ENCODE results near the gene PROKR1.
"Not testable (repeated sequence)": the region's sequence is repeated elsewhere in the genome, so short reads cannot be mapped to it uniquely, and the experiment has no call there.

Gene PROKR1

GRCh38 chr2:68659081-68659480 lies 15.7 kb downstream of the PROKR1 start:
- DNase-seq, result no peak

GRCh38 chr2:68660658-68661057 lies 17.3 kb downstream of the PROKR1 start:
- DNase-seq, result no peak

DNA sequence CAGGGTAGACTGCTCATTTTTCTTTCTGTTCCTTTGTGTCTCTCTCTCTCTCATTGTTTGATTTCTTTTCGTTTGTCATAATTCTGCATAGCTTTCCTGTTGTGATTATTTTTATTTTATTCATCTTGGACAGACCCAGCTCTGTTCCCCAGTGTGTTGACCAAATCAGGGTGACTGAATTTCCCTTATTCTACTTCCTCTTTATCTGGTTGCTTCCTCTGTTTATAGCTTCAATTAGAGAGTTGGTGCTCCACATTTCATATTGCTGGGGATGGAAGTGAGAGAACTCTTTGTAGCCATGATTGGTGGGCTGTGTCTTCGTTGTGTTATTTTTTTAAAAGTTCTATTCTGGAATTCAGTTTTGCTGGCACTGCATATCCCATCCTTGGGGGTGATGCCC lies 19.1 kb downstream of the PROKR1 start:
- DNase-seq, result no peak

- DNase-seq, result no peak
Measured at GRCh38 chr2:68663371-68664156, 20.2 kb downstream of the PROKR1 start.

- no peak for DNase-seq
Measured at GRCh38 chr2:68667371-68667770, 24.0 kb downstream of the PROKR1 start.

- DNase-seq, result no peak
Measured at GRCh38 chr2:68669651-68670050, 26.3 kb downstream of the PROKR1 start.

DNA sequence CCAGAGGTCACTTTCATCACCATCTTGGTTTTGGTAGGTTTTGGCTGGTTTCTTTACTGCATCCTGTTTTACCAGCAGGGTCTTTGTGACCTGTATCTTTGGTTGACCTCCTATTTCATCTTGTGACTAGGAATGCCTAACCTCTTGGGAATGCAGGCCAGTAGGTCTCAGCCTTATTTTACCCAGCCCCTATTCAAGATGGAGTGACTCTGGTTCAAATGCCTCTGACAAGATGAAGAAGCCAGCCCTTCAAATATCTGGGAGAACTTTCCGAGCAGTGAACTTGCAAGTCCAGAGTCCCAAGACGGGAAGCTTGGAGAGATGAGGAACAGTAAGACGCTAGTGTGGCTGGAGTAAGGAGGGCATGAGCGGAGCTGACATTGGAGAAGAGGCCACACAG lies 28.6 kb downstream of the PROKR1 start:
- DNase-seq, result no peak

- DNase-seq, result no peak
Measured at GRCh38 chr2:68673631-68674030, 30.3 kb downstream of the PROKR1 start.

- DNase-seq, result no peak
Measured at GRCh38 chr2:68675470-68675869, 32.1 kb downstream of the PROKR1 start.

DNA sequence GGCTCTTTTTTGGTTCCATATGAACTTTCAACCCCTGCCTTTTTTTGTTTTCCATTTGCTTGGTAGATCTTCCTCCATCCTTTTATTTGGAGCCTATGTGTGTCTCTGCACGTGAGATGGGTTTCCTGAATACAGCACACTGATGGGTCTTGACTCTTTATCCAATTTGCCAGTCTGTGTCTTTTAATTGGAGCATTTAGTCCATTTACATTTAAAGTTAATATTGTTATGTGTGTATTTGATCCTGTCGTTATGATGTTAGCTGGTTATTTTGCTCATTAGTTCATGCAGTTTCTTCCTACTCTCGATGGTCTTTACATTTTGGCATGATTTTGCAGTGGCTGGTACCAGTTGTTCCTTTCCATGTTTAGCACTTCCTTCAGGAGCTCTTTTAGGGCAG lies 34.5 kb downstream of the PROKR1 start:
- not testable (repeated sequence) for DNase-seq

GRCh38 chr2:68679166-68679916 lies 36.0 kb downstream of the PROKR1 start:
- DNase-seq, result not testable (repeated sequence)

DNA sequence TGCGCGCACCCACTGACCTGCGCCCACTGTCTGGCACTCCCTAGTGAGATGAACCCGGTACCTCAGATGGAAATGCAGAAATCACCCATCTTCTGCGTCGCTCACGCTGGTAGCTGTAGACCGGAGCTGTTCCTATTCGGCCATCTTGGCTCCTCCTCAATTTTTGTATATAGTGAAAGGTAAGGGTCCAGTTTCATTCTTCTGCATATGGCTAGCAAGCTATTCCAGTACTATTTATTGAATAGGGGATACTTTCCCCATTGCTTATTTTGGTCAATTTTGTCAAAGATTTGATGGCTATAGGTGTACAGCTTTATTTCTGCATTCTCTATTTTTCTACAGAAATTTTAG lies 36.5 kb downstream of the PROKR1 start:
- DNase-seq, result not testable (repeated sequence)

DNA sequence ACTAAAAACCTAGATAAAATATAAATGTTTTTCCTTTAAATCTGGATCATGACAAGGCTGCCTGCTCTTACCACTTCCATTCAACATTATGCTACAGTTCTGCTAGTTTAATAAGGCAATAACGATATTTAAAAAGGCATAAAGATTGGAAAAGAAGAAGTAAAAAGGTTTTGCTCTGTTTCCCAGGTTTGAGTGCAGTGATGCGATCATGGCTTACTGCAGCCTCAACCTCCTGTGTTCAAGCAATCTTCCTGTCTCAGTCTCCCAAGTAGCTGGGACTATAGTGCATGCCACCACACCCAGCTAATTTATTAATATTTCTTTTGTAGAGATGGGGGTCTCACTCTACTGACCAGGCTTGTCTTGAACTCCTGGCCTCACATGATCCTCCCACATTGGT lies 40.8 kb downstream of the PROKR1 start:
- DNase-seq, result no peak

DNA sequence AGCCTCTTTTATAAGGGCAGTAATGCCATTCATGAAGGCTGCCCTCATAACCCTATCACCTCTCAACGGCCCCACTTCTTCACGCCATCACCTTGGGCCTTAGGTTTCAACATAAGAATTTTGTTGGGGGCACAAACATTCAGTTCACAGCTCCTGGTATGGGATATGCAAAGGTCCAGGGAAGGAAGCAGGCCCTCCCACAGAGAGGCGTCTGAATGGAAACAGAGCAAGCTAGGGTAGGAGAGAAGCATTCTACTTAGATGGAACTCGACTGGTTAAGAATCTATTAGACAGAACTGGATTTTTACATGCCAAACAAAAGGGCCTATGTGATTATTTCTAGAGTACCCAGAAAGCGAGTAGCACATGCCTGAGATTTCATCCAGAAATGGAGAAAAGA lies 42.8 kb downstream of the PROKR1 start:
- no peak for DNase-seq

GRCh38 chr2:68687018-68687417 lies 43.6 kb downstream of the PROKR1 start:
- DNase-seq, result no peak

GRCh38 chr2:68689553-68690537 lies 46.5 kb downstream of the PROKR1 start:
- DNase-seq, result peak; percentile 8 to 9

DNA sequence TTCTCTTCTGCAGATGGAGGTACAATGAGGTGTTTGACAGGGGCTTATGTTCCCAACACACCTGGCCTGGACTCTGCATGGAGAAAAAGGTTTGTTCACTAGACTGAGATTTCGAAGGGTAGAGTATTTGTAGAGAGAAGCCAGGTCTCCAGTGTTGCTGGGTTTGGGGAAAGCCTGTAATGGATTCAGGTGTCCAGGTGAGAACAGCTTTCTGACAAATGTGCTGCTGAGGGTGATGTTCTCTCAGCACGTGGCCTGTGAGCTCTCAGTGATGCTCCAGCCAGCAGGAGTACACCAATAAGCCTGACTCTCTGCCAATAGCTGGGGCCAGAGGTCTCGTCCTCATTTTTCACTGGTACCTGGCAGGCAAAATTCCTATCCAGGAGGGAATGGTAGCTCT lies 47.5 kb downstream of the PROKR1 start:
- no peak for DNase-seq

GRCh38 chr2:68692511-68692910 lies 49.1 kb downstream of the PROKR1 start:
- DNase-seq, result no peak

DNA sequence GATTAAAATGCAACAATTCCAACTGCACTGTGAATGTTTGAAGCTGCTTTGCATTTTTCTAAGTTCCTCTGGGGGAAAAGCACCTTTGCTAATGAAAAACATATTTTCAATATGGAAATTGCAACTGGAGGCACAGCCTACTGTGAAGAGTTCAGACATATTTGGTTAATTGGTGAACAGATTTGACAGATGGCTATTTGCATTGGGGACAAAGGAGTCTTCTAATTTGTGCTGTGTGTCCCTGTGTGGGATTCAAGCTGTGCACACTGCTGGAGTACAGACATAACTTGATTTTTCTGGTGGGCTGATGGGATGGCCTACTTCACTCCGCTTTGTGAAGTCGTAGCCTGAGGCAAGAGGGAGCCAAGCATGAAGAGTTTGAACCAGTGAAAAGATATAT lies 50.6 kb downstream of the PROKR1 start:
- no peak for DNase-seq

DNA sequence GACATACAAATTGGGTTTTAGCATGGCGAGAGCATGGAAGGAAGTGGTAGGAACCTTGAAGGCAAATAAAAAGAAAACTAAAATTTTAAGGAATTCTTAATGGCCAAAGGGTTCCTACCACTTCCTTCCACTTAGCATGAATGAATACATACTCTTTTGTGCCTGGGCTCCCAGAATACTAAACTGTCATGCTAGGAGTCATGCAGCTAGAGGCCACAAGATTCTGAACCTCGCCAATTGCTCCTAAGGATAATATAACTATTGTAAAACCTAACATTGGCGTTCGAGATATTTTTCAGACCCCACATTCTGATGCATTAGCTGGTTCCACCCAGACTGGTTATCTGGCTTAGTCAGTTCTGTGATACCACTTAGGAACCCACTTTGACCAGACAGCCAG lies 52.6 kb downstream of the PROKR1 start:
- DNase-seq, result no peak

- no peak for DNase-seq
Measured at GRCh38 chr2:68696554-68696953, 53.2 kb downstream of the PROKR1 start.

DNA sequence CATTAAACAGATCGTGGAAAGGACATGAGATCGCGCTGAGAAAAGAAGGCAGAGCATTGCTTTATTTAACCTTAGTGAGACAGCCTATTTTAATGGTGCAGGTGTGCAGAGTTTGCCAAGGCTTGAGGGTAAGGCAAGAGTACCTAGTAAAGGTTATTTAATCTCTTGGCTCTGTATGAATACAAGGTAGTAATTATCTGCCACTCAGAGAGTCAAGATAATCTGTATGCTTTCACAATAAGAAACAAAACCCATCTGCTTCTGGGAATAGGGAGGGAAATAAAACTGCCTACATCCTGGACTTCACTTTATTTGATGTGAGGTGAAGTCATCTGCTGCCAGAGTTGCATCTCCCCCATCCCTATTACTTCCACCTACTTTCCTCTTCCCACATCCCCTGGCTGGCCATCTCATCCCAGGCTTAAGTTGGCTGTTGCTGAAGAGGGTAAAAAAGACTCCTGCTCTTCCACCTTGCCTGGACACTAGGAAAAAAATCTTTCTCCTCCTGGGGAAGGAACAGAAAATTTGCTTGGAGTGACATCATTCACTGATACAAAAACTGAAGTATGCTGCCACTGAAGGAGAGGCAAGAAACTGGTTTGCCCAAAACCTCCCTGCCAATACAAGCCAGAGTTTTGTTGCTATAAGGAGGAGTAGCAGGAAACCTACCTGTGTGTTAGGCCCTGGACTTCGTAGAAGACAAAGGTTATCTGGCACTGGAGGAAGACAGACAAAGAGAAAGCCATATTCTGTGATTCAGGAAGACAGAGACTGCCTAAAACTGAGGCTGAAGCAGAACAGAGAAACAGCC lies 55.4 kb downstream of the PROKR1 start:
- DNase-seq, result no peak
